ENCODE results near the gene KLRD1. TPM values are rescaled to one million over a fixed set of nuclear protein-coding genes. Genes with fewer than 3 reads are reported as not detected.
"Not testable (repeated sequence)": the region's sequence is repeated elsewhere in the genome, so short reads cannot be mapped to it uniquely, and the experiment has no call there.

Gene KLRD1
- total RNA-seq, 1 donor from 2014 or later = not detected

DNA sequence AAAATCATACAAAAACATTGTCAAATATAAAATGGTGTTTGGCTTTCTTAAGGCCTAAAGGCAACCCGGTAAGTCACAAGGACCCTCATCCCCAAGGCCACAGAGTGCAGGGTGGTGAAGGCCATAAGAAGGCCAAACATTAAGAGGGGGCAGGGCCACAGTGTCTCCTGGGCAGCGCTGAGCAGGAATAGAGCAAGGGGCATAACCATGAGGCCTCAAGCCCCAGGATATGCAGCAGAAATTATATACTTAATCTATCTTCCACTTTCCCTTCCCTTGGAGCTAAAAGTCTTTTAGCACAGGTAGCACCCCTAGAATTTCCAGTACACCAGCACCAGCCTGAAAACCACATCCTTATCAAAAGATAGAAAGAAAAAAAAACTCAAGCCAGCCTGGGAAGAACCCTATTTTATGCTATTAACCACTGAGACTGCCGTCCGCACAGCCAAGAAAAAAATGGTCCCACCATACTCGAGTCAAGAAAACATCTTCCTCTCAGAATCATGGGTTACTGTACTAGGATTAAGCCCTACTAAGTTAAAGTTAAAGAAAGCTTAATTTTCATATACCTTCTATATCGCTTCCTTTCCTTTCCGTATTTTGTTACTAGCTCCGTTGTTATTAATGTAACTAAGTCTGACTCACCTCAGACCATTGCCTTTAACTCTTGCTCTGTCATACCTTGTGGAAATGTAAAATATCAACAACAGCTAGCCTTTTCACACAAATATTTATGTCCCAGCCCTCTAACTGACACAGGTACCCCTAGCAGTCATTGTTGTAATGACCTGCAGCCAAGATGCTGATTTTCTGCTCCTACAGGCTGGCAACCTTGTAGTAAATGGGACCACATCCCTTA lies 62.1 kb downstream of the KLRD1 start:
- no peak for ATAC-seq

GRCh38 chr12:10371893-10372535 lies 64.3 kb downstream of the KLRD1 start:
- not testable (repeated sequence) for ATAC-seq

- peak; percentile 48 for ATAC-seq
Observed at GRCh38 chr12:10372559-10372958, 64.9 kb downstream of the KLRD1 start.

- ATAC-seq = no peak
Observed at GRCh38 chr12:10374624-10375018, 67.0 kb downstream of the KLRD1 start.

DNA sequence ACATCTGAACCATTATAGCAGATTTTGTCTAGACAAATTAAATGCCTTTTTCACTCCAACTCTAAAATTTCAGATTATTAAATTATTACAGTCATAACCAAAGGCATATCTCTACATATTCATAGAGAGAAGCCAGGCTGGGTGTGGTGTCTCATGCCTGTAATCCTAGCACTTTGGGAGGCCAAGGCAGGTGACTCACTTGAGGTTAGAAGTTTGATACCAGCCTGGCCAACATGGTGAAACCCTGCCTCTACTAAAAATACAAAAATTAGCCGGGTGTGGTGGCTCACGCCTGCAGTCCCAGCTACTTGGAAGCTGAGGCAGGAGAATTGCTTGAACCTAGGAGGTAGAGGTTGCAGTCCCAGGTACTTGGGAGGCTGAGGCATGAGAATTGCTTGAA lies 71.1 kb downstream of the KLRD1 start:
- peak; percentile 59 for ATAC-seq

Other genes with a start within 250 kb of the KLRD1 start
- gene CLEC1A, start 208.9 kb upstream of the KLRD1 start, total RNA-seq = 0.68 TPM
- 22.3 TPM for gene CLEC7A, start 177.7 kb upstream of the KLRD1 start, total RNA-seq
- 0.24 TPM for gene OLR1, start 135.7 kb upstream of the KLRD1 start, total RNA-seq
- gene TMEM52B, start 128.8 kb upstream of the KLRD1 start, total RNA-seq = not detected
- gene GABARAPL1, start 95.0 kb upstream of the KLRD1 start, total RNA-seq = 8.1 TPM
- gene KLRK1, start 82.2 kb downstream of the KLRD1 start, total RNA-seq = not detected
- not detected for gene KLRC4, start 101.9 kb downstream of the KLRD1 start, total RNA-seq
- not detected for gene KLRC3, start 112.7 kb downstream of the KLRD1 start, total RNA-seq
- gene KLRC2, start 128.1 kb downstream of the KLRD1 start, total RNA-seq = 0.60 TPM
- not detected for gene KLRC1, start 145.5 kb downstream of the KLRD1 start, total RNA-seq
- 1.4 TPM for gene EIF2S3B, start 198.0 kb downstream of the KLRD1 start, total RNA-seq